Activated T-cell treated with anti-CD3 and anti-CD28 coated beads, Interleukin-2, amount 50 U/mL, for 72 hours (primary cell): ENCODE data around the gene SKAP2. TPM values are rescaled to one million over a fixed set of nuclear protein-coding genes. Genes with fewer than 3 reads are reported as not detected.

Source experiments
- ATAC-seq, 2 donors: fragments of 150-1000 bp; cut with Tn5 transposase; replicated peaks in 1 of 2; 2 replicates each; pipeline ENCODE4 v1.10.0; 2021; ENCODE audit warnings: moderate library complexity in 2 of 2, mild to moderate bottlenecking in 1 of 2
- DNase-seq, 2 donors: peaks; one replicate each; pipeline ENCODE4 v3.0.0; 2021 to 2022; ENCODE audit warnings: mixed read lengths in 1 of 2
- H3K27ac Mint-ChIP-seq: one replicate; pipeline ENCODE4 v1.8.0; 2022; ENCODE audit warnings: mild to moderate bottlenecking, moderate library complexity, mixed read lengths
- H3K27me3 Mint-ChIP-seq: one replicate; pipeline ENCODE4 v1.8.0; 2022; ENCODE audit warnings: low read depth, mixed read lengths
- H3K36me3 Mint-ChIP-seq, 2 donors: one replicate each; pipeline ENCODE4 v1.8.0; 2022; ENCODE audit warnings: mixed read lengths in 2 of 2, mild to moderate bottlenecking in 1 of 2; ENCODE audit not compliant: insufficient read depth in 2 of 2
- H3K4me1 Mint-ChIP-seq: one replicate; pipeline ENCODE4 v1.8.0; 2022; ENCODE audit warnings: low read depth, mixed read lengths
- H3K4me3 Mint-ChIP-seq, 2 donors: one replicate each; pipeline ENCODE4 v1.8.0; 2022; ENCODE audit warnings: mild to moderate bottlenecking in 2 of 2, mixed read lengths in 2 of 2, moderate library complexity in 2 of 2
- H3K9me3 Mint-ChIP-seq, 2 donors: one replicate each; pipeline ENCODE4 v1.8.0; 2022; ENCODE audit warnings: mixed read lengths in 2 of 2
- total RNA-seq, 2 donors: library from RNA; stranded (reverse); gene quantifications; one replicate each; pipeline ENCODE4 v1.2.3, GENCODE V29; 2022

Gene SKAP2, protein sequence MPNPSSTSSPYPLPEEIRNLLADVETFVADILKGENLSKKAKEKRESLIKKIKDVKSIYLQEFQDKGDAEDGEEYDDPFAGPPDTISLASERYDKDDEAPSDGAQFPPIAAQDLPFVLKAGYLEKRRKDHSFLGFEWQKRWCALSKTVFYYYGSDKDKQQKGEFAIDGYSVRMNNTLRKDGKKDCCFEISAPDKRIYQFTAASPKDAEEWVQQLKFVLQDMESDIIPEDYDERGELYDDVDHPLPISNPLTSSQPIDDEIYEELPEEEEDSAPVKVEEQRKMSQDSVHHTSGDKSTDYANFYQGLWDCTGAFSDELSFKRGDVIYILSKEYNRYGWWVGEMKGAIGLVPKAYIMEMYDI
- total RNA-seq, result 10 to 100 TPM in 1 of 2 donors, 1 to 10 TPM in 1; 9.7 to 22.4 TPM

DNA sequence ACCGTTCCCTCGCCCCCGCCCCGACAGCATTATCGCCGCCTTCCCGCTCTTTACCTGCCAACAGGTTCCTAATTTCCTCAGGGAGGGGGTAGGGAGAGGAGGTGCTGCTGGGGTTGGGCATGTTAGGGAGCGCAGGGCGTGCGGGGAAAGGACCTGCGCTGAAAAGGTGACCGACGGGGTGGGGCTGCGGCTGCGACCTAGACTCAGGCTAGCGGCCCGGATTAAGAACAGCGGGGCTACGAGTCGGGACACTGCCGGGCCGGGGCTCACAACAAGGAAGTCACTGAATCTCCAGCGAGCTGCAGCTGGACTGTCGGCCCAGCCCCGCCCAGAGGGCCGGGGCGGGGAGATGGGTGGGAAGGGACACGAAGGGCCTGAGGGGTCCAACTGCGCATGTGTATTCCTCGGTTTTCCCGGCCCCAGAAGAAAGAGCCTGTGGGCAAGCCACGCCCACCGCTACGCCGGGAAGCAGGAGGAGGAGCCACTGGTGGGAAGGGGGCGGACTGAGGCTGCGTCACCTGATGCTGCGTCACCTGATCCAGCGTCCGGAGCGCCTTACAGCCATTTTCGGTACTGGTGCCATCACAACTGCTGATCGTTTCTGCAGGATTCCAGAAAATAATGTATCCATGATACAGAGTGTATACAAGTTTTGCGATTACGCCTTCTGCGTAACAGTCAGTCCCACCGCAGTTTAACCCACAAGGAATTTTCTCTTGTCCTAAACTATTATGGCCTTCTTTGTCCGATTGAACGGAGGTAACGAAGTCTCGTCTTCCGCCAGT, at the start of gene SKAP2:
TSS of gene SKAP2 (minus strand) at position 282 of the 785 bp plus-strand sequence. CDS start at position 121, 161 bp downstream.
- ATAC-seq (peak; percentile 93 to 94), DNase-seq (peak; percentile 89 to 94)
- Mint-ChIP-seq H3K36me3 (peaks cover 3 to 6% of the 10 kb centered on the region in 2 donors), H3K27me3 (peaks cover 39% of the 10 kb centered on the region), H3K9me3 (peaks cover 1 to 4% of the 10 kb centered on the region in 2 donors), H3K27ac (peak within 1 kb of the TSS; percentile 74), H3K4me3 (peak within 1 kb of the TSS; percentile 74 to 100), H3K4me1 (peaks cover 25% of the 10 kb centered on the region)

DNA sequence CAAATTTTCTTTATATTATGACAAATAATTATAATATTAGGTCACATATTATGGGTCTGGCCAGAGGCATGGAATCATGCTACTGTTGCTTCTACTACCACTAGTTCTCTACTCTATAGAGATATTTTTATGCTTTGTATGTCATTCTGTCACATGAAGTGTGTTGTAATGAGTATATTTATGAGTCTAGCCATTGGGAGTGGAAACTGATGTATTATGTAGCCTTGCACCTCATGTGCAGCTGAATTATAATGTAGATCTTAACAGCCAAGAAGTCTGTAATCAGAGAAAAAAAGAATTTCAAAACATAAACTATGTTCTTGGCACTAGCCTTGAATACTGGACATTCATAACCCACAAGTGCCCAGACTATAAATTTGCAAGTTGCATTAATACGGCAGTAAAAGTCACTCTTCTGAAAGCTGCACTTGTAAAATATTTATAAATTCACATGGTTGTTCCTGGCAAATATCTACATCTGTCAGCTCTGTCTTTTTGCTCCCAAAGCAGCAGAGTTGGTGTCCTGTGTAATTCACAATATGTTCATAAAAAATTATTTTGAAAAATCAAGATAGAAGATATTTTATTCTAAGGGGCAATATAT, 48.6 kb upstream of the SKAP2 start:
- Mint-ChIP-seq H3K27me3 (no peaks in the 10 kb centered on the region), H3K4me1 (no peaks in the 10 kb centered on the region), H3K36me3 (no peaks in the 10 kb centered on the region), H3K4me3 (no peak overlapping the region), H3K9me3 (no peaks in the 10 kb centered on the region), H3K27ac (no peak overlapping the region)
- DNase-seq, result no peak
- no peak for ATAC-seq

DNA sequence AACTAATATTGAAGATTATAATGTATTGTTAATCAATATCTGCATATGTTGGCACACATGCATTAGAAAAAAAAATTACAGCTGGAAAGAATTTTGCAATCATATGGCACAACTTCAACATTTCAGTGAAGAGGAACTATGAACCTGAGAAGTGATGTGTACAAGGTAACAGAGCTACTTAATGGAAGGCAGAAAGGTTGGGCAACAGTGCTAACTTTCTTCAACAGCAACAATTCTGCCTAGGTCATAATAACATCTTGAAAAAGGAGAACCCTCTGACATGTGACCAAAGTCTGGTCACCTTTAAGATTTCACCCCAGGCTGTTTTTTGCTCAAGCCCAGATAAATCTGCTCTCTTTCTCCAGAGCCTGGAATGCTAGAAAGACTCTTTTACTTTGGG, 47.9 kb upstream of the SKAP2 start:
- H3K9me3 Mint-ChIP-seq, result no peaks in the 10 kb centered on the region
- ATAC-seq (no peak), DNase-seq (no peak)
- H3K27me3 Mint-ChIP-seq, result no peaks in the 10 kb centered on the region
- no peaks in the 10 kb centered on the region for H3K4me1 Mint-ChIP-seq
- H3K27ac Mint-ChIP-seq, result no peak overlapping the region
- no peaks in the 10 kb centered on the region for H3K36me3 Mint-ChIP-seq
- H3K4me3 Mint-ChIP-seq, result no peak overlapping the region

DNA sequence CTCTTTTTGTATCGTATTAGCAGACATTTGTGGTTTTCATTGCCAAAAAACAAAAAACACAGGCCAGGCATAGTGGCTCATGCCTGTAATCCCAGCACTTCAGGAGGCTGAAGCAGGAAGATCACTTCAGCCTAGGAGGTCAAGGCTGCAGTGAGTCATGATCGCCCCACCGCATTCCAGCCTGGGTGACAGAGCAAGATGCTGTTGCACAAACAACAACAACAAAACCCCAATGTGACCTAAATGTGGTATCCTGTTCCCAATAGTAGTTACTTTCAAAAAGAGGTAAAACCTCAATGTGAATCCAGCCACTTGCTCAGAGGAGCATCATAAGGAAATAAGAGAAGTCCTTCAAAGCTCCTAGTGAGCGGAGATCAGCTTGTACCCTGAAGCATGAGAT, 45.8 kb upstream of the SKAP2 start:
- Mint-ChIP-seq H3K4me1 (no peaks in the 10 kb centered on the region), H3K27ac (no peak overlapping the region), H3K36me3 (no peaks in the 10 kb centered on the region), H3K27me3 (no peaks in the 10 kb centered on the region), H3K9me3 (no peaks in the 10 kb centered on the region), H3K4me3 (no peak overlapping the region)
- ATAC-seq, result no peak
- DNase-seq, result no peak

DNA sequence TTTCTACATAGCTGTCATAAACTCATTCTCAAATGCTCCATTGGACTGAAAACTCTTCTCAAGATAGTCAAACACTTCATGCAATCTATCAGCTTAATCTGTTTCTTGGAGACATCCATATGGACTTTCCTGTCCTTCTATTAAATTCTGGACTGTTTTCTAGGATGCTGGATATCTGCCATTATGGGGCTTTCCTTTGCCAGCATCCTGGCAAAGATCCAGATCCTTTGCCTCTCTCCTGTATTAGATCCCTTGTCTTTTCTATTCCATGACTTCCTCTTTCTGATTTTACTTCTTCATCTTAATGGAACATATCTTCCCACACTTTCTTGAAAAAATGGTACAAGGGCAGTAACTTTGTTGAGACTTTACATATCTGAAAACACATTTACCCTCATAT, 35.9 kb upstream of the SKAP2 start:
- Mint-ChIP-seq H3K4me3 (no peak overlapping the region), H3K4me1 (no peaks in the 10 kb centered on the region), H3K36me3 (no peaks in the 10 kb centered on the region), H3K9me3 (no peaks in the 10 kb centered on the region), H3K27ac (no peak overlapping the region), H3K27me3 (peaks cover 25% of the 10 kb centered on the region)
- ATAC-seq (no peak), DNase-seq (no peak)

DNA sequence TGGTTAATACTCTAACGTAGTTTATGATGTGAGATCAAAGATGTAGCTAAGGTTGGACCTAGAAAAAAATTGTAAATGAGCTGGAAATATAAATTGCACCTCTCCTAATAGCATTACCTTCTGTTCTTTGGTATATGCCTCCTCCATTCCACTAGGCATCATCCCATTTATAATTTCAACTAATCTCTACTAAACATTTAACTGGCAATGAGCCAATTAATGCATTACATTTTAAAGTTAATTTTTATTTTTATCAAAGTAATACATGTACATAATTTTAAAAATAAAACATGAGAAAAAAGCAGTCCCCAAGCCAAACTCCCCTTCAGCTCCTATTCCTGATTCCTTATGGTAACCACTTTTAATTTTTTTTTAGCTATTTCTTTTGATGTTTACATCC, 35.1 kb upstream of the SKAP2 start:
- Mint-ChIP-seq H3K4me3 (no peak overlapping the region), H3K9me3 (no peaks in the 10 kb centered on the region), H3K27ac (no peak overlapping the region), H3K4me1 (no peaks in the 10 kb centered on the region), H3K36me3 (no peaks in the 10 kb centered on the region), H3K27me3 (peaks cover 32% of the 10 kb centered on the region)
- DNase-seq (no peak), ATAC-seq (no peak)

DNA sequence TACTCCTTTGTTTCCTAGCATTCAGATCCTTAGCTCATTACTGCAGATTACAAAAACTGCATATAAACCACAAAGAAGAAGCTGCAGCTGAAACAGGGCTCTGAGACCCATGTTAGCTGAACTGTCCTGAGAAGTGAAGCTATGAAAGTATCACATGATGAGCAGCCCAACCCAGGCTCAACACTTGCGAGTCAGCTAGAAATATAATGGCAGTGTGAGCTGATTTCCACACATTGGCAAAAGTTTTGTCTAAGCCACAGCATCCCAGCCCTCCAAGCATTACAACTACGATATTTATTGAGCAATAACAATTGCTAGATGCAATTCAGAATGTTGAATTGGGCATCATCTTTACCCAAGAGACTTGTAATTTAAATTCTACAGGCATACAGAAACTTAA, 34.5 kb upstream of the SKAP2 start:
- no peak overlapping the region for H3K27ac Mint-ChIP-seq
- H3K4me1 Mint-ChIP-seq, result no peaks in the 10 kb centered on the region
- H3K9me3 Mint-ChIP-seq, result no peaks in the 10 kb centered on the region
- H3K27me3 Mint-ChIP-seq, result peaks cover 37% of the 10 kb centered on the region
- H3K4me3 Mint-ChIP-seq, result no peak overlapping the region
- ATAC-seq, result no peak
- no peaks in the 10 kb centered on the region for H3K36me3 Mint-ChIP-seq
- no peak for DNase-seq

DNA sequence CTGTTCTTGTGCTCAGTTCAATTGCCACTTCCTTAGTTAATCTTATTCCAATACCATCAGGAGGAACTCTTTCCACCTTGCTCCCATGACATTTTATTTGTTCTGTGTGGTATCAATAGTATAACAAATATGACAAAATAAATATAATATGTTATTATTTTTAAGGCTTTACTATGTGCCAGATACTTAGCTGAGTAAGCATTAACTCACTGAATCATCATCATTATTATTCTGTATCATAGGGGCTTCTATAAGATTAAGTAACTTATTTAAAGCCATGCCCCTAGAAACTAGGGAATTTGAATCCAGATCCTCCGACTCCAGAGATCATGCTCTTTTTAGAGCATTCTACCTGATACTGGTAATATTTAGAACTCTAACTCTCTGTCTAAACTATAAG, 33.5 kb upstream of the SKAP2 start:
- Mint-ChIP-seq H3K4me3 (no peak overlapping the region), H3K27me3 (peaks cover 46% of the 10 kb centered on the region), H3K27ac (no peak overlapping the region), H3K4me1 (no peaks in the 10 kb centered on the region), H3K9me3 (no peaks in the 10 kb centered on the region), H3K36me3 (no peaks in the 10 kb centered on the region)
- DNase-seq (no peak), ATAC-seq (no peak)

DNA sequence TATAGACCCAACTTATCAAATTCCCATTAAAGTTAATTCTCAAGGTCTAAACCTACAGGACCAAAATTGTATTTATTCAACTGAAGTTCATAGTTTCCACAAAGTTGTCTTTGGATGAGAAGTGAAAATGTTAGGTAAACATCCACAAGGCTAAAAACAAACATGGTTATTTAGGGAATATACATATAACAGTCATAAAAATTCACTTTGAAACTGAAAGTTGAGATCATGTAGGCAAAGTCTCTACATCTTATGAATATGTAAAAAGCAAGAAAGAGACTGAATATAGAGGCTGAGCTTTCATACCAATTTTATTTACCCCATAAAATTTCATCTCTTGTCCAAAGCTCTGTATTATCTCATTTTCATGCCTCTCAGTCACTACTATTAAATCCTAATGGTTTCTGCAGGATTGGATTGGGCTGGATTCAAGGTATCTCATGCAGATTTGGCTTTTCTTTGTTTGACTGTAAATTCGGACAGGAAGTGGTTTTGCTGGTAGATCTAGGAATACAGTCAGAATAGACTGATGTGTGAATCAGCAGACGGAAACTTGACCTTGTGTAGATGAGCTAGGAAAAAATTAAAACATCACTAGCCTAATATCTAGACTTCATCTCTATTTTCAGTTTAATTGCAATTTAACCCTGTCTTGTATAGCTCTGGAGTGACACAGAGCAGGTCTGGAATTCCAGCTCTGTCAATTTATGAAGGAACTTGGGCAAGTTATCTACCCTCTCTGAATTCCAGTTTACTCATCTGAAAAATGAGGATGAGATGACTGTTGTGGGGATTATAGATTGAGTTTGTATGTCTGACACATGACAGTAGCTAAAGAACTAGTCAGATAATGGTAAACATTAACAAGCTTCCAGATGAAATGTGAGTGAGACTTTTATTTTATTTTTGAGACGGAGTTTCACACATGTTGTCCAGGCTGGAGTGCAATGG, 27.3 kb upstream of the SKAP2 start:
- Mint-ChIP-seq H3K9me3 (no peaks in the 10 kb centered on the region), H3K4me3 (no peak overlapping the region), H3K27me3 (peaks cover 38% of the 10 kb centered on the region), H3K4me1 (peaks cover 7% of the 10 kb centered on the region), H3K27ac (no peak overlapping the region), H3K36me3 (no peaks in the 10 kb centered on the region)
- DNase-seq, result no peak
- ATAC-seq, result no peak

DNA sequence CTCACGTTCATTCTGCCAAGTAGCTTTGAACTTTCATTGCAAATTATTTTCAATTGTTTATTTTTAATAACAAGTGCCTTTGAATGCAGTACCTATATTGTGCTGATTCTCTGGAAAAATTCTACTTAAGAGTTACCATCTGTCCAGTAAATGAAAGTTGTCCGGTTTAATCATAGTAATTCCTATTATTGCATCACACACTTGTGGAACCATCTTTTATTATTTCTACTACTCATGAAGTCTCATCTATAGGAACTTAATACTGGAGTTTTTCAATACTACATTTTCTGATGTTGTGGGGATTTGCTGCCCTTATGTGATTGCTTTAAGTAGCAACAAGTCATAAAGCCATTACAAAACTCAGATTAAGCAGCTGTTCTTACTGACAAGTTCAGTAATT, 16.5 kb upstream of the SKAP2 start:
- ATAC-seq (no peak), DNase-seq (no peak)
- H3K4me1 Mint-ChIP-seq, result no peaks in the 10 kb centered on the region
- H3K4me3 Mint-ChIP-seq, result no peak overlapping the region
- peaks cover 11% of the 10 kb centered on the region for H3K27me3 Mint-ChIP-seq
- H3K27ac Mint-ChIP-seq, result no peak overlapping the region
- peaks cover 0 to under 1% of the 10 kb centered on the region in 2 donors for H3K36me3 Mint-ChIP-seq
- H3K9me3 Mint-ChIP-seq, result peaks cover 2 to 3% of the 10 kb centered on the region in 2 donors

DNA sequence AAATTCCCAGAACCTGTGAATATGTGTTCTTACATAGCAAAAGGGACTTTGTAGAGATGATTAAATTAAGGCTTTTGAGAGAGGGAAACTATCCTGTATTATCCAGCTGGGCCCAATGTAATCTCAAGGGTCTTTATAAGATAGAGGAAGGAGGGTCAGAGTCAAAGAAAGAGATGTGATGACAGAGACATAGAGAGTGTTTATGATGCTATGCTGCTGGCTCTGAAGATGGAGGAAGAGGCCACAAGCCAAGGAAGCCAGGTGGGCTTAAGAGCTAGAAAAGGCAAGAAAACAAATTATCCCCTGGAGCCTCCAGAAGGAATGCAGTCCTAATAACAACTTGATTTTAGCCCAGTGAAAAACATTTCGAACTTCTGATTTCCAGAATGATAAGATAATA, 15.3 kb upstream of the SKAP2 start:
- Mint-ChIP-seq H3K27ac (no peak overlapping the region), H3K36me3 (no peaks in the 10 kb centered on the region), H3K4me3 (no peak overlapping the region), H3K9me3 (no peaks in the 10 kb centered on the region), H3K27me3 (peaks cover 18% of the 10 kb centered on the region), H3K4me1 (no peaks in the 10 kb centered on the region)
- DNase-seq, result no peak
- ATAC-seq, result no peak

DNA sequence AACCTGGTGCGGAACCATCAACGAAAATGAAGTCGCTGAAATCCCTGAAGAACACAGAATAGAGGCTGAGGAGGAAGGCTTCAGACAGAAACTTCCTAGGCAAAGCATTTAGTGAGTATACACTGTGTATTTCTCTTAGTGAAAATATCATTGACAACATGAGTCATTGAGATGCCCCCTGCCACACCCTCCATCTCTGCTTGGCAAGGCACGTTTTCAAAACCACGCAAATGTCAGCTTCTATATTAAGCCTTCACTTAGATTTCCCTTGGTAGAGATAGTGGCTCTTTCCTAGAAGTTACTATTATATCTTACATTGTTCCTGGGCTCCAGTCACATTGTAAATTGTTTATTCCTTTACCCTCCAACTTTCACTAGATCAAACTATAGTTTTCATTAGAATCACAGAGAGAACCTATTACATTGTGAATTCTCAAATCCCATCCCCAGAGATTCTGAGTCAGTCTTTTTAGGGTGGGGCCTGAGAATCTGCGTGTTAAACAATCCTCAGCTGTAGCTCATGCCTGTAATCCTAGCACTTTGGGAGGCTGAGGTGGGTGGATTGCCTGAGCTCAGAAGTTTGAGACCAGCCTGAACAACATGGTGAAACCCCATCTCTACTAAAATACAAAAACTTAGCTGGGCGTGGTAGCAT, 4.6 kb upstream of the SKAP2 start:
- Mint-ChIP-seq H3K36me3 (peaks cover 3 to 4% of the 10 kb centered on the region in 2 donors), H3K9me3 (peaks cover 1 to 4% of the 10 kb centered on the region in 2 donors), H3K4me1 (peaks cover 14% of the 10 kb centered on the region), H3K27ac (no peak overlapping the region), H3K4me3 (no peak overlapping the region), H3K27me3 (peaks cover 24% of the 10 kb centered on the region)
- ATAC-seq, result no peak
- DNase-seq, result no peak
